GM18526 (cell line): ENCODE measurements around the gene KLHL12.

ENCODE experiments used
- POLR2A ChIP-seq: IDR thresholded peaks from 3 replicates; pipeline ENCODE4 v1.6.1; 2011; ENCODE audit not compliant: insufficient read length; ENCODE audit errors: extremely low read depth

The KLHL12 gene

DNA sequence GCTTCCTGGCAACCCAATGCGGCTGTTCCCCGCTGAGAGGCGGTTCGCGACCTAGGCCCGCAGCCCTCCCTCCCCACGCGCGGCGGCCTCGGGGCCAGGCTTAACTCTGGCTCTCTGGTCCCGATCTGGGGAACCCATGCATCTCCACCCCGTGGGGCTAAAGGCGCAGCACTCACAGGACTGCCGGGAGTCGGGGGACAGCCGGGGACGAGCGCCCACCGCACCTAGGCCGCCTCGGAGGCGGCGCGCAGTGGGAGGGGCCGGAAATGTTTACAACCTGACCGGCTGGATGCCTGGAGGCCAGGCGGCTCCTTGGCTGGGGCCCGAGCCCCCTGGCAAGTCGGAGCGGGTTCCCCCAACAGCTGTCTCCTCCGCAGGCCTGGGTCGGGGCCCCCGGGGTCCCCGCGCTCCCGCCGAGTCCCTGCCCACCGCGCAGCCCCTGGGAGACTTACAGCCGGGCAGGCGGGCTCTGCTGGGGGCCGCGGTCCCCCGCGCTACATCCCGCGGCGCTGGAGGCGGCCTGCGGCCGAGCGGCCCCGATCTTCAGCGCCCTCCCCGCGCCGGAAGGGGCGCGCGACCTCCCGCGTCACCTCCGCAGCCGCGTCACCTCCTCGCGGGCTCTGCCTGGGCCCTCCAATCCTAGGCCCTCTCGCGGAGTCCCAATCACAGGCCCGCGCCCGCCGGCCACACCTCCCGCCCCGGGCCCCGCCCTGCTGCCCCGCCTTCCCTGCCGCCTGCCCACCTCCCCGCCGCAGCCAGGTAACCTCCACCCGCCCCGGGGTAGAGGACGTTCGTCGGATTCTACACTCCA lies 30.9 kb upstream of the KLHL12 start, which contains the start of gene ADIPOR1:
Gene ADIPOR1 (minus strand): TSS at position 580 of the 811 bp plus-strand sequence. CDS start 7,242 bp downstream, outside the sequence.
- peak; percentile 92 for TF ChIP-seq POLR2A

DNA sequence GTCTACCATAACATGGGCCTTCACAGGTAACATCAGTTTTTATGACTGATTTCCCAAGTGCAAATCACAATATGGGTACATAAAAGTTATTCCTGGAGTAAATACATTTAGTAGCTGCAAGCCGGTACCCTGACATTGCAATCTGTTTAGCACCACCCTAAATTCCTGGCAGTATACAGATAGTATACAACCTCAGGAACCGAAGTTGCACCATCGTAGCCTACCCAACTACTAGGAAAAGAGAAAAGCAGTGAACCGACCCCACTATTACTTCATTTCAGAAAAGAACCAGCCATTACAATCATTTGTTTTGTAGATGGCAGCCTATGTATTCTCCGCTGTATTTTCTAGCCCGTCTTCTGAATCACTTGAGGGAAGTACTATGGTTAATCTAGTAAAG lies 29.9 kb upstream of the KLHL12 start:
- TF ChIP-seq POLR2A = no peak

DNA sequence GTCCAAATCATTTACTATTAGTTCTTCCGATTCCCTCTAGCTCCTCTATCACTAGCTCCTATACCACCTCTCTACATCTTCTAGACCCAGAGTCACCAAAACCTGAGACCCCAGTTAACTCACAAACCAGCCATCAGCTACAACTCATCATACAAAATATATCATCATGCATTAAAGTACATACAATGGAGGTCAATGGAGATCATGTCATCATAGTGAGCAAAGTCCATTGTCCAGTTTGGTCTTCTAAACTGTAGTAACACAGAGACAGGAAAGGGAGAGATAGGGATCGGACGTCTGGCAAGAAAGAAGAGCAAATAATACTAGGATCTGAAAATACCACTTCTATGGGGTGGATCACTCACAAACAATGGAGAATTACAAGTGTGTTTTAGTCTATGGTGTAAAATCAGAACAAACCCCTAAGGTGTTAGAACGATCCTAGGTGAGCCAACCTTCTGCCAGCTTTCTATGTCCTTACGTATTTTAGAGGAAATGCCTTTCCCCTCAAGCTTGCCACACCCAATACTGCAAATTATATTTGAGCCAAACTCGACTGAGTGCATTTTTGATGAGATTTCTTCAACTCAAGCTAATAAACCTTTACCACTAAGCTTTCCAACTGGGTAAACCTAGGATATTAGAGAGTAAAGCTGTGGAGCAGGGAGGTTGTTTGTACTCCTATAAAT lies 27.2 kb upstream of the KLHL12 start:
- TF ChIP-seq POLR2A = no peak

DNA sequence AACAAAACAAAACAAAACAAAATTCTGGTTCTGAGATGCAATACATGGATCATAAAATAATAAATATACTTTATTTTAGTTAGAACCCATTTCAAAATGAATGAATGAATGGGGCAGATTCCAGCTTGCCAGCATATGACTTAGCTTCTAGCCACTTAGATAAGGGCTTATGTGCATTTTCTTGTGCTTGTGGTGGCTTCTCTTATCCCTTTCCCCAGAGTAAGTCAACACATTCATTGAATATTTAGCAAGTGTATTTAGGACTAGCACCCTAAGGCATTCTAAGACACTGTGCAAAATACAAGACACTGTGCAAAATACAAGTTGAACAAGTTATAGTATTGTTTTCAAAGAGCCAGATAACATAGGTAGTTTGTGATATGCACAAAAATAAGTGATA lies 26.4 kb upstream of the KLHL12 start:
- TF ChIP-seq POLR2A = no peak

DNA sequence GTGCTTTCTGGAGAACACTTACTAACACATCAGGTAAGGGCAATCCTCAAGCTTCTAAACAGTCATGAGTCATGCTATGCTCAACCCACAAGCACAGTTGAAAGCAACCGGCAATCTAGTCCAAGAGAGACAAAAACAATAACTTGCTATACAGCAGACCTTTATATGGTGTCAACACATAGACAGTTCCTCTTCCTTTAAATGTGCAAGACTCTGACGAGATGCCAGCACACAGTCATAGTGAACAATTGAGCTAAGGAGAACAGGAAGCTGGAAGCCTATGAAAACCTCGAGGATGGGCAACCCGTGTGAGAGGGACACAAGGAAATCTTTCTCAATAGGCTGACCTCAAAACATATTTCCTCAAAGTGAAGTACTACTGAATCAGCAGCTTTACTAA lies 25.8 kb upstream of the KLHL12 start:
- no peak for TF ChIP-seq POLR2A

DNA sequence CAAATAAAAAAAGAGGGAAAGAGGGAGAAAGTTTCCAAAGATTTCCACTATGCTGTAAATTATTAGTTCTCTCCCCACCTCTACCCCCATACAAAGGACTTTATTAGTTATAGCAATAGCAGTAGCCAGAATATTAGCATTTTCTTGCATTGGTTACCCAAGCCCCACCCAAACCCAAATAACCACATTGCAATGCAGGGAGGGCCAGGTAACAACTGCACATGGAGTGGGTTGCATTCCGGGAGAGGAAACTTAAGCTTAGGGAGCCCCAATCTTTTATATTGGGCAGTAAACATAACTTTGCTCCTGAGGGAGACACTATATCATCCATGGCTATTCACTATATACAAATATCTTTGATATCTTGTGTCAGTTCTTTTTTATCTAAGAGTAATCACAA lies 25.1 kb upstream of the KLHL12 start:
- no peak for TF ChIP-seq POLR2A

DNA sequence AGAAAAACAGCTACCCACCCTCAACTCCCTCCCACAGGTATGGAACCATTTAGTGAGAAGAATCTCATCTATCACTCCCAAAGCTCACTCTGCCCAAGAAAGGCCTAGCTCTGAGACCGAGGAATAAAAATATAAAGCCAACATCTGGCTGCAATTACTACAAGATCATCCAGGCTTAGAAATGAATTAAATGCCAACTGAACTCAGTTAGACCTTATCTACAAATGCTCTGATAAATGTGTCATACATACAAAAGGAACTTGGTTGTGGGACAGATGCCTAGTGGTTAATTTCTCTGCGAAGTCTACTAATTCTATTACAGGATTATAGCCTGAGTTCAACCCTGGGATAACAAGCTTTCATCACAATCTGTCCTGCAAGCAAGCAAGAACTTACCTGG lies 24.4 kb upstream of the KLHL12 start:
- no peak for TF ChIP-seq POLR2A

DNA sequence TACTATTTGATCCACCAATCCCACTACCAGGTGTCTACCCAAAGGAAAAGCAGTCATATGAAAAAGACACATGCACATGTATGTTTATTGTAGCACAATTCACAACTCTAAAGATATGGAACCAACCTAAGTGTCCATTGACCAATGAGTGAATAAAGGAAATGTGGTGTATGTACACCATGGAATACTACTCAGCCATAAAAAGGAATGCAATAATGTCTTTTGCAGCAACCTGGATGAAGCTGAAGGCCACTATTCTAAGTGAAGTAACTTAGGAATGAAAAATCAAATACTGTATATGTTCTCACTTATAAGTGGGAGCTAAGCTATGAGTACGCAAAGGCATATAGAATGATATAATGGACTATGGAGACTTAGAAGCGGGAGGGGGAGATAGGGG lies 18.4 kb upstream of the KLHL12 start:
- TF ChIP-seq POLR2A = no peak

DNA sequence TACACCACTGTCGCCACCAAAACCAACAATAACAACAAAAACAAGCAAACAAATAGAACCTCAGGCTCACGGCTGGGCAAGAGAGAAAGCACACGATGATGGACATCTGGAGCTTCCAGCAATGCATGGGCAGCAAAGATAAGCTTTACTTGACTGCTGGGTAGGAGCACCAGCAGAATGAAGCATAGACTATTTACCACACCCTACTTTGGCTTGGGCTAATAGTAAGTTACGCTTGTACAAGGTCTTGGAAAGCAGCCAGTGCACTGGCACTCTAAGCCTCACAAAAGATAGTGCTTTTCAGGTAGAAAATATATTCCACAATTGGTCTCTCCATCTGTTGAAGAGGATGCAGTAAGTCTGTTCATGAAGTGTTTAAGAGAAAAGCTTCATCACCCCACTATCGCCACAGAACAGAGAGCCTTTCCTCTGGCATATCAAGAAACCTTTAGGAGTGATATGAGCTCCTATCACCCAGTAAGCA lies 17.4 kb upstream of the KLHL12 start:
- no peak for TF ChIP-seq POLR2A

DNA sequence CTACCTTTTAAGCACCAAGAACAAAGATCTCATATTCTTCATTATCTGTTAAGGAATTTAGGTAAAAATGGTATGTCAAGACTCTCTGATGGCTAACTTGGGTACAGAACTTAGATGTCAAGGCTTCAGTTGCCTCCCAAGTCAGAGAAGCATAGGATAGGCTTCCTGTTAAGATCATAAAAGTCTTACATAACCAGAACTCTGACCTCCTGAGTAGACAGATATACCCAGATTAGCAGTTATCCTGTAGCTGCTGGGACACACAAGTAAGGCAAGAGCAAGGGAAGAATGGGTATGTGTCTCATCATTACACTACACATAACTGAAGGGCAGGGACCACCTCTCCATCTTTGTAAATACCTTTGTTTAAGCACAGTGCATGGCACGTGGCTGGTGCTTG lies 15.4 kb upstream of the KLHL12 start:
- no peak for TF ChIP-seq POLR2A

DNA sequence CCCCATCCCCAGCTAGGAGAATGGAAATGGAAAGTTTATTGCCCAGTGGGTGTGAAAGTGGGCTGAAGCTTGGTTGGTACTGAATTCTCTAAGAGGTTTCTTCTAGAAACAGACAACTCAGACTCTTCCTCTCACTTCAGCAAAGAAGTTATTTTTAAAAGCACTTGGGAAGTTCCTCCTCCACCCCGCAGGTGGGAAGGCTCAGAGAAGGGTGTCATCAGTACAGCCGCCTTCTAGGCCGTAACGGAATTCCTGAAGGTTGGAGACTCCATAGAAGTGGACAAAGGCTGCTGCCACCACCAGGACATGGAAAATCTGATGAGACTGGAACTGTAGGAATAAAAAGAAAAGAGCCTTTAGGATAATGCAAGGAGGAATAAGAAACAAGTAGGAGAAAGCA lies 14.3 kb upstream of the KLHL12 start:
- no peak for TF ChIP-seq POLR2A

DNA sequence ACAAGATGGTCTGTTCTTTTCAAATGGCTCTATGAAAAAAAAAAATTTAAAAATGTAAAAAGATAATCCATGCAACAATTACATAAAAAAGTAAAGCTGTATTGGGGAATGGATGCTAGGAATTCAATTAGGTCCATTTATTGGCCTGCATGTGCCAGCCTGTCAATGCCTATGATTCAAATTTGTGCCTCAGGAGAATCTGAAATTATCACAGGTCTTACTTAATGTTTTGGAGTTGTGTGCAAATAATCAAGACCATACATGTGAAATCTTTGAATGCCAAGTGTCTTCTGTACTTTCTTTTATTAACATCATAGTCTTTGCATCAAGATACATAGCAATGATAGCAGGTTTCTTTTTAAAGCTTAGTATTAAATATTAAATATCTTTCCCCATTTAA lies 13.5 kb upstream of the KLHL12 start:
- TF ChIP-seq POLR2A = no peak

DNA sequence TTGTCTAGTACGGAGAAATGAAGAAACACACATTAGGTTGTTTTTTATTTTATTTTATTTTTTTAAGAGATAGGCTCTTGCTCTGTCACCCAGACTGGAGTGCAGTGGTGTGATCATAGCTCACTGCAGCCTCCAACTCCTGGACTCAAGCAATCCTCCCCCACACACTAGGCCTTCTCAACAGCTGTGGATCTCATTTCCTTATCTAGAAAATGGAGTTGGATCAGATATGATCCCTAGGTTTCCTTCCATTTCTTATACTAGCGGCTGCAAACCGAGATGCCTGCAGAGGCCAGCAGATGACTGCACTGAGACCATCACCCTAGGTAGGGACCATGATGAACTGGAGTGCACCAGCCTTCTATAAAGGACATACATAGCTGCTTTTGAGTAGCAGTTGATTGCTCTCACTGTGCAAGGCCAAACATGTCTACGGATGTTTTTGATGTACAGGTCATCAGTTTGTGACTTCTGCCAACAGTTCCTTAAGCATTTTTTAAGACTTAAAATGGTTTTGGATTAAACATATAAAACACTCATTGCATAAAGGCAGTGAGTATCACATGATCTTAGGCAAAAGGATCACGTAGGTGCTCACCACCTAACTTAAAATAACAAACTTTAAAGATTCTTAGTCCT lies 11.4 kb upstream of the KLHL12 start:
- TF ChIP-seq POLR2A = no peak

DNA sequence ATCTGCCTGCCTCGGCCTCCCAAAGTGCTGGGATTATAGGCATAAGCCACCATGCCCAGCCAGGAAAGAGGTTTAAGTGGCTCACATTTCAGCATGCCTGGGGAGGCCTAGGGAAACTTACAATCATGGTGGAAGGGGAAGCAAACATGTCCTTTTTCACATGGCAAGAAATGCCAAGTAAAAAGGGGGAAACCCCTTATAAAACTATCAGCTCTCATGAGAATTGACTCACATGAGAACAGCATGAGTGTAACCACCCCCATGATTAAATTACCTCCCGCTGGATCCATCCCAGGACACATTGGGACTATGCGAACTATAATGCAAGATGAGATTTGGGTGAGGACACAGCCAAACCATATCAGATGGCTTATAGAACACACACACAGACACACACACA lies 8.8 kb upstream of the KLHL12 start:
- no peak for TF ChIP-seq POLR2A

DNA sequence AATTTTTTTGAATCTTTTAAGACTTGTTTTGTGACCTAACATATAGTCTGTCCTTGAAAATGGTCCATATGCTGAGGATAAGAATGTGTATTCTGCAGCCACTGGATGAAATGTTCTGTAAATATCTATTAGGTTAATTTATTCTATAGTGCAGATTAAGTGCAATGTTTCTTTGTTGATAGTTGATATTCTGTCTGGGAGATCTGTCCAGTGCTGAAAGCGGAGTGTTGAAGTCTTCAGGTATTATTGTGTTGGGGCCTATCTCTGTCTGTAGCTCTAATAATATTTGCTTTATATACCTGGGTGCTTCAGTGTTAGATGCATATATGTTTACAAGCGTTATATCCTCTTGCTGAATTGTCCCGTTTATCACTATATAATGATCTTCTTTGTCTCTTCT lies 7.7 kb upstream of the KLHL12 start:
- no peak for TF ChIP-seq POLR2A

DNA sequence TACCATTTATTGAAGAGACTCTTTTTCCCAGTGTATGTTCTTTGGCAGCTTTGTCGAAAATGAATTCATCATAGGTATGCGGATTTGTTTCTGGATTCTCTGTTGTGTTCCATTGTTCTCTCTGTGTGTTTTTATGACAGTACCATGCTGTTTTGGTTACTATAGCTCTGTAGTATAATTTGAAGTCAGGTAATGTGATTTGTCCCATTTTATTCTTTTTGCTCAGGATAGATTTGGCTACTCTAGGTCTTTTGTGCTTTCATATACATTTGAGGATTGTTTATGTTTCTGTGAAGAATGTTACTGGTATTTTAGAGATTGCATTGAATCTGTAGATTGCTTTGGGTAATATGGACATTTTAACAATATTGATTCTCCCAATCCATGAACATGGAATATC lies 5.4 kb upstream of the KLHL12 start:
- TF ChIP-seq POLR2A = no peak

DNA sequence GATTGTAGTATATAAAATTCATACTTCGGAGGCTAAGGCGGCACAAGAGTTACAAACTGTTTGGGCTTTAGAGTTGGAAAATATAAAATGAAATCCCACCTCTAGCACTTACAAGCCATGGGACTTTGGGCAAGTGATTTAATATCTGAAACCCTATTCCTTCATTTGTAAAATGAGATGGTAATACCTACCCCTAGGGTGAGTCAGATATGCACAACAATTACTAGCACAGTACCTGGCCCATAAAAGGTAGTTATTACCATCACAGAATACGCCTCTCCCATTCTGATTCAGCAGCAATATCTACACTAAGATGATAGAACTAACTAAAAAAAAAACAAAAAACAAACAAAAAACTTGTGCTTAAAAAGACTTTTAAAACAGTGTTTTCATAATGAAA lies 3.5 kb downstream of the KLHL12 start:
- TF ChIP-seq POLR2A = no peak

DNA sequence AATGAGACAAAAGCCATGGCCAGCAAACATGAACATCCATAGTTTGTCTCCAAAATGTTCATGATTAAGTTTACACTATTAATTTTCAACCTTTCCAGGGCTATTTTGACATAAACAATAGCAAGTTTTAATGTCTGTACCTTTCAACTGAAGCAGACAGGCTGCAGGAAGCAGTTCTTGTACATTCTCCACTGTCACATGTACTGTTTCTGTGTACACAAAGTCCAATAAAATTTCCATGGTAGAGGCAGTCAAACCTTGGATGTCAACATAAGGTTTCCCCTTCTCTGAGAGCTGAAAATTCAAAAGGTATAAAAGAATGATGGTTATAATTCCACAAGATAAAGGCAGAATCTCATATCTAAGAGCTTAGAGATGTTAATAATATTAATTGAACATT lies 7.4 kb downstream of the KLHL12 start:
- no peak for TF ChIP-seq POLR2A
